HEK293T (cell line): ENCODE measurements around the gene DOK7.
A peak's percentile ranks its signal among the peaks of the same experiment; 100 is the strongest.
"Not testable (repeated sequence)": the region's sequence is repeated elsewhere in the genome, so short reads cannot be mapped to it uniquely, and the experiment has no call there.

Experiments
- CTCF ChIA-PET: fragments of 350-600 bp; formaldehyde crosslinking; extraction: SDS; loops from one replicate; lab custom pipeline; 2021; ENCODE audit warnings: antibody characterized with exemption, inconsistent platforms; lab: Yijun Ruan, JAX
- POLR2A ChIA-PET: fragments of 350-600 bp; formaldehyde crosslinking; extraction: SDS; loops from one replicate; lab custom pipeline; 2020; ENCODE audit warnings: antibody characterized with exemption, inconsistent platforms; lab: Yijun Ruan, JAX
- DNase-seq: peaks from one replicate; pipeline ENCODE4 v3.0.0; 2012; ENCODE audit warnings: mixed read lengths; ENCODE audit errors: extremely low spot score
- ARNT ChIP-seq: fragments of 450-650 bp; IDR thresholded peaks from 2 replicates; pipeline ENCODE4 v1.6.1; 2017; ENCODE audit warnings: mild to moderate bottlenecking
- BHLHE40 ChIP-seq: fragments of 450-650 bp; IDR thresholded peaks from 2 replicates; pipeline ENCODE4 v1.6.1; 2016; ENCODE audit warnings: mild to moderate bottlenecking, moderate library complexity, borderline replicate concordance
- CTBP1 ChIP-seq: fragments of 450-650 bp; IDR thresholded peaks from 2 replicates; pipeline ENCODE4 v1.6.1; 2016; ENCODE audit warnings: borderline replicate concordance
- ELF4 ChIP-seq: fragments of 450-650 bp; IDR thresholded peaks from 2 replicates; pipeline ENCODE4 v1.6.1; 2017; ENCODE audit warnings: antibody characterized with exemption
- FOXA1 ChIP-seq: fragments of 450-650 bp; IDR thresholded peaks from 2 replicates; pipeline ENCODE4 v1.6.1; 2016; ENCODE audit warnings: mild to moderate bottlenecking
- FOXK2 ChIP-seq: fragments of 450-650 bp; IDR thresholded peaks from 2 replicates; pipeline ENCODE4 v1.6.1; 2016; ENCODE audit warnings: mild to moderate bottlenecking
- FOXM1 ChIP-seq: fragments of 450-650 bp; IDR thresholded peaks from 2 replicates; pipeline ENCODE4 v1.6.1; 2017; ENCODE audit warnings: mild to moderate bottlenecking, borderline replicate concordance
- HDGF ChIP-seq: fragments of 450-650 bp; IDR thresholded peaks from 2 replicates; pipeline ENCODE4 v1.6.1; 2017; ENCODE audit warnings: antibody characterized with exemption, borderline replicate concordance
- L3MBTL2 ChIP-seq: fragments of 450-650 bp; conservative IDR thresholded peaks from 2 replicates; pipeline ENCODE4 v1.6.1; 2016; ENCODE audit warnings: mild to moderate bottlenecking
- LEF1 ChIP-seq: fragments of 450-650 bp; IDR thresholded peaks from 2 replicates; pipeline ENCODE4 v1.6.1; 2017; ENCODE audit warnings: mild to moderate bottlenecking, borderline replicate concordance
- NFRKB ChIP-seq: fragments of 450-650 bp; IDR thresholded peaks from 2 replicates; pipeline ENCODE4 v1.6.1; 2016; ENCODE audit warnings: mild to moderate bottlenecking, moderate library complexity
- PKNOX1 ChIP-seq: fragments of 450-650 bp; IDR thresholded peaks from 2 replicates; pipeline ENCODE4 v1.6.1; 2016
- SP1 ChIP-seq: fragments of 450-650 bp; IDR thresholded peaks from 2 replicates; pipeline ENCODE4 v1.6.1; 2017
- SUZ12 ChIP-seq: fragments of 450-650 bp; IDR thresholded peaks from 2 replicates; pipeline ENCODE4 v1.6.1; 2016; ENCODE audit warnings: mild to moderate bottlenecking
- TARDBP ChIP-seq: fragments of 450-650 bp; IDR thresholded peaks from 2 replicates; pipeline ENCODE4 v1.6.1; 2016
- ZNF384 ChIP-seq: fragments of 450-650 bp; IDR thresholded peaks from 2 replicates; pipeline ENCODE4 v1.6.1; 2016

The DOK7 gene

GRCh38 chr4:3449574-3450534 is 13.3 kb upstream of the DOK7 start:
- DNase-seq, result no peak
- POLR2A ChIA-PET, result no interaction called here
- no peak for TF ChIP-seq CTBP1
- no peak for TF ChIP-seq SP1
- no peak for TF ChIP-seq BHLHE40
- no peak for TF ChIP-seq LEF1
- no peak for TF ChIP-seq SUZ12
- no peak for TF ChIP-seq ELF4
- TF ChIP-seq NFRKB, result no peak
- no peak for TF ChIP-seq HDGF
- no peak for TF ChIP-seq ARNT
- TF ChIP-seq TARDBP, result no peak
- no peak for TF ChIP-seq L3MBTL2
- no peak for TF ChIP-seq ZNF384
- CTCF ChIA-PET, result interaction anchor here (0.6 kb wide), 1 partner anchor 29 kb away, joined by 3 read pairs; no protein-coding TSS in a partner anchor

- ChIA-PET CTCF (interaction anchor here (0.6 kb wide), 1 partner anchor 29 kb away, joined by 3 read pairs; no protein-coding TSS in a partner anchor), POLR2A (no interaction called here)
- TF ChIP-seq TARDBP (no peak), HDGF (no peak), NFRKB (no peak), FOXK2 (no peak), CTBP1 (no peak), FOXA1 (no peak), ZNF384 (no peak), FOXM1 (no peak), SP1 (no peak), ELF4 (no peak), SUZ12 (no peak)
- no peak for DNase-seq
Observed at GRCh38 chr4:3450643-3451042, 12.5 kb upstream of the DOK7 start.

- ChIA-PET CTCF (interaction anchor here (1.3 kb wide), 1 partner anchor 29 kb away, joined by 3 read pairs; no protein-coding TSS in a partner anchor), POLR2A (no interaction called here)
- DNase-seq, result no peak
- TF ChIP-seq SP1 (no peak), CTBP1 (no peak), BHLHE40 (no peak), ELF4 (no peak), FOXK2 (no peak), FOXM1 (no peak), FOXA1 (no peak), ZNF384 (no peak), TARDBP (no peak), ARNT (no peak), PKNOX1 (no peak), HDGF (no peak)
Observed at GRCh38 chr4:3451956-3452355, 11.2 kb upstream of the DOK7 start.

GRCh38 chr4:3452376-3452775 is 10.7 kb upstream of the DOK7 start:
- POLR2A ChIA-PET, result no interaction called here
- peak; percentile 46 for DNase-seq
- no peak for TF ChIP-seq LEF1
- TF ChIP-seq BHLHE40, result no peak
- no peak for TF ChIP-seq SUZ12
- TF ChIP-seq SP1, result no peak
- TF ChIP-seq FOXM1, result no peak
- no peak for TF ChIP-seq NFRKB
- no peak for TF ChIP-seq PKNOX1
- no peak for TF ChIP-seq FOXK2
- CTCF ChIA-PET, result interaction anchor here (1.3 kb wide), 1 partner anchor 29 kb away, joined by 3 read pairs; no protein-coding TSS in a partner anchor

GRCh38 chr4:3455596-3455995 is 7.5 kb upstream of the DOK7 start:
- CTCF ChIA-PET, POLR2A ChIA-PET, DNase-seq: not testable (repeated sequence)

- CTCF ChIA-PET, result no interaction called here
- no peak for DNase-seq
- POLR2A ChIA-PET, result no interaction called here
- TF ChIP-seq ELF4, result no peak
- TF ChIP-seq TARDBP, result no peak
- no peak for TF ChIP-seq ARNT
- TF ChIP-seq SP1, result no peak
- no peak for TF ChIP-seq PKNOX1
- no peak for TF ChIP-seq FOXA1
- TF ChIP-seq LEF1, result no peak
- no peak for TF ChIP-seq HDGF
- TF ChIP-seq FOXM1, result no peak
- no peak for TF ChIP-seq ZNF384
- no peak for TF ChIP-seq L3MBTL2
- no peak for TF ChIP-seq NFRKB
- no peak for TF ChIP-seq CTBP1
- no peak for TF ChIP-seq FOXK2
- no peak for TF ChIP-seq SUZ12
- no peak for TF ChIP-seq BHLHE40
Observed at GRCh38 chr4:3458371-3458770, 4.7 kb upstream of the DOK7 start.

GRCh38 chr4:3459156-3459555 is 4.0 kb upstream of the DOK7 start:
- DNase-seq, result not testable (repeated sequence)

More at GRCh38 chr4:3459156-3459555, 4.0 kb upstream of the DOK7 start:
- CTCF ChIA-PET, result interaction anchor here (1.1 kb wide), 1 partner anchor 22 kb away, joined by 3 read pairs; no protein-coding TSS in a partner anchor
- POLR2A ChIA-PET, result not testable (repeated sequence)
